Measurements from ENCODE around the gene CYLD.

Gene CYLD

DNA sequence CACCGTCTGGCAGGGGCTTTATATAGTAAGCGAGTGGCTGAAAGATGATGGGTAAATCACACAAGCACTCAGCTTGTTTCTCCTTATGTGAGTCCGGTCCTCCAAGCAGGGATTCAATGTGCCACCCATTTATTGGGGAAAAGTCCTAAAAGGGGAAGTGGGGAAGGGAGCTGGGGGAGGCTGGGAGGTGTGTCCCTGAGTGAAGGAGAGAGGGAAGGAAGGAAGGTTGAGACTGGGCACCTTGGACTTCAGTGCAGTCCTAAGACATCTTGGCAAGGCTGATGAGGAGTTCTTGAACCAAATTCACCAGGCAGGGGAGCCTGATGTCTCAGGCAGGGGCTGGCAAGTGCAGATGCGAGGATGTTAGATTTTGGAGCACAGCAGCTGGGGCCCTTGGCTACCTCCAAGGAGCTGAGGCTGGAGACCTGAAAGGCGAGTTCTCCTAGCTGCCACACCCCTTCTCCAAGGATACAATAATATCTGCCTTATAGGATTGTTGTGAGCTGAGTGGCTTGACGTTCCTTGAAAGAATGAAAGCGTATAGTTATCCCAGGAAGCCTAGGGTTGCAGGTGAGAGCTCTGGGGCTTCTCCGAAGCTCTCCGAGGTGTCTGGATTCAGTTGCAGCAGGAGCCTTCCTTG lies 23.0 kb upstream of the CYLD start:
- DNase-seq (ENCODE audit: low read depth), result peak; percentile 84
- peak overlapping the region; percentile 7 for H3K4me3 ChIP-seq (ENCODE audit: low read length)
- TF ChIP-seq, protein P1, sequence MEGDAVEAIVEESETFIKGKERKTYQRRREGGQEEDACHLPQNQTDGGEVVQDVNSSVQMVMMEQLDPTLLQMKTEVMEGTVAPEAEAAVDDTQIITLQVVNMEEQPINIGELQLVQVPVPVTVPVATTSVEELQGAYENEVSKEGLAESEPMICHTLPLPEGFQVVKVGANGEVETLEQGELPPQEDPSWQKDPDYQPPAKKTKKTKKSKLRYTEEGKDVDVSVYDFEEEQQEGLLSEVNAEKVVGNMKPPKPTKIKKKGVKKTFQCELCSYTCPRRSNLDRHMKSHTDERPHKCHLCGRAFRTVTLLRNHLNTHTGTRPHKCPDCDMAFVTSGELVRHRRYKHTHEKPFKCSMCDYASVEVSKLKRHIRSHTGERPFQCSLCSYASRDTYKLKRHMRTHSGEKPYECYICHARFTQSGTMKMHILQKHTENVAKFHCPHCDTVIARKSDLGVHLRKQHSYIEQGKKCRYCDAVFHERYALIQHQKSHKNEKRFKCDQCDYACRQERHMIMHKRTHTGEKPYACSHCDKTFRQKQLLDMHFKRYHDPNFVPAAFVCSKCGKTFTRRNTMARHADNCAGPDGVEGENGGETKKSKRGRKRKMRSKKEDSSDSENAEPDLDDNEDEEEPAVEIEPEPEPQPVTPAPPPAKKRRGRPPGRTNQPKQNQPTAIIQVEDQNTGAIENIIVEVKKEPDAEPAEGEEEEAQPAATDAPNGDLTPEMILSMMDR (IDR thresholded peaks at IDR 0.05; ENCODE audit: insufficient read depth, low read depth, low read length, missing control alignments), result no peak

DNA sequence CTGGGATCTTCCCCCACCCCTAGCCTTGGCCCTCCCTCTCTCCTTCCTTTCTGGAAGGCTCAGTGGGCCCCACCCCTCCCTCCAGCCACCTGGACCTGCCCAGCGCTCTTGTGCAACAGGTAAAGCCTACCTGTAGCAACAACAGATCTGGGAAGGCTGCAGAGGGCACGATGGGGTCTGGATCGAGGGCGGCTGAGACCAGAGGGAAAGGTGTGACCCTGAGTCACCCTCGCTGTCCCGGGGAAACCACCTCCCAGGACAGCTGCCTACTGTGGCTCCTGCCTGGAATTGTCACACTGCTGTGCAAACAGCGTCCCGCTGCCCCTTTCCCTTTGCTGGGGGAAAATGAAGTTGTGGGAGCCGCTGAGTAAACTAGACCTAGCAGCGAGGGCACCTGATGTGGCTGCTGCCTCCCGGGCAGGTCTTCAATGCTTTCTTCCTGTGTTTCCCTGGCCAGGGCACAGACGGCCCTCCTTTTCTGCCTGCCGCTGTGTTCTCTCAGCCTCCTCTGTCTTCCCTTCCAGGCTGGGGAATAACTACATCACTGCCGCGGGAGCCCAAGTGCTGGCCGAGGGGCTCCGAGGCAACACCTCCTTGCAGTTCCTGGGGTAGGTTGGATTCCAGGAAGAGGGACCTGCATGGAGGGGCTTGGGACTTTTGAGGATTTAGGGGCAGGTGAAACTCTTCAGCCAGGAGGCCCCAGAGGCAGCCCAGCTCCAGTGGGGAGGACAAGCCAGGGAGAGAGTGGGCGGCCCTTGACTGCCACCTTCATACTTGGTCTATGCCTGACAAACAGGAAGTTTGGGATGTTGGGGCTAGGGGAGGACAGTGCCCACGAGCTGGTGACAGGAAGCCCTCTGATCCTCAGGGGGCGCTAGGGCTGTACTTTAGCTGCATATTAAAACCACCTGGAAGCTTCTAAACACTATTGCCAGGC lies 22.2 kb upstream of the CYLD start:
- no peak for DNase-seq (ENCODE audit: low read depth)
- H3K4me3 ChIP-seq (ENCODE audit: low read length), result peak overlapping the region; percentile 7
- TF ChIP-seq, protein P1 (IDR thresholded peaks at IDR 0.05; ENCODE audit: insufficient read depth, low read depth, low read length, missing control alignments), result no peak

DNA sequence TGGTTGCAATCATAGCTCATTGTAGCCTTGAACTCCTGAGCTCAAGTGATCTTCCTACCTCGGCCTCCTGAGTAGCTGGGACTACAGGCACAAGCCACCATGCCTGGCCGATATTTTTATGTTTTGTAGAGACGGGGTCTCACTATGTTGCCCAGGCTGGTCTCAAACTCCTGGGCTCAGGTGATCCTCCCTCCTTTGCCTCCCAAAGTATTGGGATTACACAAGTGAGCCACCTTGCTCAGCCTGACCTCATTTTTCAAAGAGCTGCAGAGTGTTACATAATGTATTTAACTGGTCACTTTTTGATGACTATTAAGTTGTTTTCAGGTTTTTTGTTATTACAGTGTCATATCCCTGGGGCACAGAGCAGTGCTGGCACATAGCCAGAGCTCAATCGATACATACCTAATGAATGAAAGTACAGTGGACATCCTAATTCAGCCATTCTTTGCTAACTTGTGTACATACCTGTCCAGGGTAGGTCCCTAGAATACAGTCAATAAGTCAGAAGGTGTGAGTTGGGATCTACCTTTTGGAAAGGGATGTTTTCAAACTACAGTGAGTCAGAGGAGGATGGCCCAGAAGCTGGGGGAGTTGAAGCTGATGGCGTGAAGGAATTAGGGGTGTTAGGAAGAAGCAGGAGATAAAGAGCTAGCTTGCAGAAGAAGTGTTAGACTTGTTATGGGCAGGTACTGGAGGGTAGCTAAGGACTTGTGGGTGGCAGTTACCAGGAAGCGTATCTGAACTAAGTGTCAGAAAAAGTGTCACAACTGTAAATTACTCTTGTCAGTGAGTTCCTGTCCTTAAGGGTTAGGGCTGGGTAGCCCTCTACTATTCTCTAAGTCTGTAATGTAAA lies 20.1 kb upstream of the CYLD start:
- TF ChIP-seq, protein P1 (IDR thresholded peaks at IDR 0.05; ENCODE audit: insufficient read depth, low read depth, low read length, missing control alignments), result no peak

DNA sequence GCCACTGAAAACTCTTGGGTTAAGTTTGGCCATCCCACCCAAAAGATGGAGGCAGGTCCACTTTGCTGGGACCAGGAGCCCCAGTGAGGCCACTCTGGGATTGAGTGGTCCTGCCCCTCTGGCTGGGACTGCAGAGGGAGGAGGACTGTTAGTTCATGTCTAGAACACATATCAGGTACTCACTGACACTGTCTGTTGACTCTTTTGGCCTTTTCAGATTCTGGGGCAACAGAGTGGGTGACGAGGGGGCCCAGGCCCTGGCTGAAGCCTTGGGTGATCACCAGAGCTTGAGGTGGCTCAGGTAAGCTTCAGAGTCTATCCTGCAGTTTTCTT lies 19.5 kb upstream of the CYLD start:
- TF ChIP-seq, protein P1 (IDR thresholded peaks at IDR 0.05; ENCODE audit: insufficient read depth, low read depth, low read length, missing control alignments), result no peak
- H3K4me3 ChIP-seq (ENCODE audit: low read length), result no peak overlapping the region
- DNase-seq (ENCODE audit: low read depth), result no peak

More for the DNA sequence above, 20.1 kb upstream of the CYLD start:
- H3K4me3 ChIP-seq (ENCODE audit: low read length), result no peak overlapping the region
- peak; percentile 49 for DNase-seq (ENCODE audit: low read depth)

DNA sequence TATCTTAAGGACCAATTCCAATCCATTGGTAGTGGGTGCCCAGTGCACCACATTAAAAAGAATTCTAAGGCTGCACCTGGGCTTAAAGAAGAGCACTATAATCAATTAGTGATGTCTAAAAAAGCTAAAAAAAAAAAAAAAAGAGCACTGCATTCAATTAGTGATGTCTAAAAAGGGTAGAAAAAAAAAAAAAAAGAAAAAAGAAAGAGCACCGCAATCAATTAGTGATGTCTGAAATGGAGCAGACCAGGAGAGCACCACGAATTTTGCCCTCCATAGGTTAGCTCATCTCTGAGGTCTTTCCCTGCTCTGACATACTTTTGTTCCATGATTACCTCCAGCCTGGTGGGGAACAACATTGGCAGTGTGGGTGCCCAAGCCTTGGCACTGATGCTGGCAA lies 18.9 kb upstream of the CYLD start:
- no peak for DNase-seq (ENCODE audit: low read depth)
- H3K4me3 ChIP-seq (ENCODE audit: low read length), result no peak overlapping the region
- TF ChIP-seq, protein P1 (IDR thresholded peaks at IDR 0.05; ENCODE audit: insufficient read depth, low read depth, low read length, missing control alignments), result no peak

DNA sequence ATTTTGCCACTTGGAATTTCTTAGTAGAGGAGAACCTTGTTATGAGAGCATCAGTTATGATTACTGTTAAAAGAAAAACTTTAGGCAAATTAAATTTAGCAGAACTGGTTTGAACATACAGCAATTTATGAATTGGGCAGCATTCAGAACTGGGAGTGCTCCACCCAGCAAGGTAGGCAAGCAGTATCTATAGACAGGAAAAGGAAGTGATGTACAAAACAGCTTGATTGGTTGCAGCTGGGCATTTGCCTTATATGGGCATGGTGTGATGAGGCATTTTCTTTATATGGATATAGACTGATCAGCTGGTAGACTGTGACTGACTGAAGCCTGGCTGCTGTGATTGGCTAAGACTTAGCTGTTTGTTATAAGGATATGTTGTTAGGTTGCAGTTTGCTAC lies 17.6 kb upstream of the CYLD start:
- no peak overlapping the region for H3K4me3 ChIP-seq (ENCODE audit: low read length)
- no peak for DNase-seq (ENCODE audit: low read depth)
- TF ChIP-seq, protein P1 (IDR thresholded peaks at IDR 0.05; ENCODE audit: insufficient read depth, low read depth, low read length, missing control alignments), result no peak
